22Rv1 (cell line): ENCODE results near the gene ARHGEF10L.

Experiments
- H3K27ac ChIP-seq: fragments of 450-650 bp; 2 replicates; pipeline ENCODE4 v1.5.1; 2017
- ZFX ChIP-seq: fragments of 450-650 bp; IDR thresholded peaks from 2 replicates; pipeline ENCODE4 v1.6.1; 2017; ENCODE audit warnings: antibody characterized with exemption, borderline replicate concordance
- TF ChIP-seq, protein P1 (sequence below): fragments of 450-650 bp; IDR thresholded peaks from 2 replicates; pipeline ENCODE4 v1.5.1; 2017; ENCODE audit warnings: mild to moderate bottlenecking

ARHGEF10L gene

DNA sequence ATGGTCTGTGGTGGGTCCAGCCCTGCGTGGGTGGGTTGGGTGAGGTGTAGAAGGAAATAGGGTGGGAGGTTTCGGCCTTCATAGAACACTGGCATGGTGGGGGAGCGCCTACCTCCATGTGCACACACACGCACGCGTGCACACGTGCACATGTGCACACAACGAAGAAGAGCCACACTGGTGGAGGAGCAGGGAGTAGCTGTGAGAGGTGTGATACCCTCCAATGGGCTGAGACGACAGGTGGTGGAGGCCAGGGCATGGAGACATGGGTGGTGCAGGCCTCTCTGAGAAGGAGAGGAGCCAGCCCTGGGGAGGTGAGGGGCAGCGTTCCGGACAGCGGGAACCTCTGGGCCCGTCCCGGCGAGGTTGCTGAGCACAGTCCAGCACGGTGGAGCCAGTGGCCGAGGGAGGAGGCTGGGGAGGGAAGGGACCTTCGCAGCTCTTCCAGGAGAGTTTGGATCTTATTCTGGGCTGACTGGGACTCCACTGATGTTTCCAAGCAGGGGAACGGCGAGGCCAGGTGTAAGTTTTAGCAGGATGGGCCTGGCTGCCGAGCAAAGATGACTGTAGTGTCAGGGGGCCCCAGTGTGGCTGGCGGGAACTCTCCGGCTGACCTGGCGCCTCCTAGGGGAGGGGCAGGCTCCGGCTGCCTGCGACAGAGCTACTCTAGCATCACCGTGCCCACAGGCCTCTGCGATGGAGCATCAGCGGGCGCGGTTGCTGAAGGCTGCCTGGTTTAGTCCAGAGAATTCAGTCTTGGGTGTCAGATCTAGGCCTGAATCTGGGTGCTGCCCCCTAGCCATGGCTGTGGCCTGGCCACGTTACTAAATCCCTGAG is 107.2 kb downstream of the ARHGEF10L start:
- TF ChIP-seq ZFX: no peak
- TF ChIP-seq, protein P1, sequence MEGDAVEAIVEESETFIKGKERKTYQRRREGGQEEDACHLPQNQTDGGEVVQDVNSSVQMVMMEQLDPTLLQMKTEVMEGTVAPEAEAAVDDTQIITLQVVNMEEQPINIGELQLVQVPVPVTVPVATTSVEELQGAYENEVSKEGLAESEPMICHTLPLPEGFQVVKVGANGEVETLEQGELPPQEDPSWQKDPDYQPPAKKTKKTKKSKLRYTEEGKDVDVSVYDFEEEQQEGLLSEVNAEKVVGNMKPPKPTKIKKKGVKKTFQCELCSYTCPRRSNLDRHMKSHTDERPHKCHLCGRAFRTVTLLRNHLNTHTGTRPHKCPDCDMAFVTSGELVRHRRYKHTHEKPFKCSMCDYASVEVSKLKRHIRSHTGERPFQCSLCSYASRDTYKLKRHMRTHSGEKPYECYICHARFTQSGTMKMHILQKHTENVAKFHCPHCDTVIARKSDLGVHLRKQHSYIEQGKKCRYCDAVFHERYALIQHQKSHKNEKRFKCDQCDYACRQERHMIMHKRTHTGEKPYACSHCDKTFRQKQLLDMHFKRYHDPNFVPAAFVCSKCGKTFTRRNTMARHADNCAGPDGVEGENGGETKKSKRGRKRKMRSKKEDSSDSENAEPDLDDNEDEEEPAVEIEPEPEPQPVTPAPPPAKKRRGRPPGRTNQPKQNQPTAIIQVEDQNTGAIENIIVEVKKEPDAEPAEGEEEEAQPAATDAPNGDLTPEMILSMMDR: peak; percentile 16; the same call in 1 of the 2 replicates
- no peak overlapping the region for H3K27ac ChIP-seq

DNA sequence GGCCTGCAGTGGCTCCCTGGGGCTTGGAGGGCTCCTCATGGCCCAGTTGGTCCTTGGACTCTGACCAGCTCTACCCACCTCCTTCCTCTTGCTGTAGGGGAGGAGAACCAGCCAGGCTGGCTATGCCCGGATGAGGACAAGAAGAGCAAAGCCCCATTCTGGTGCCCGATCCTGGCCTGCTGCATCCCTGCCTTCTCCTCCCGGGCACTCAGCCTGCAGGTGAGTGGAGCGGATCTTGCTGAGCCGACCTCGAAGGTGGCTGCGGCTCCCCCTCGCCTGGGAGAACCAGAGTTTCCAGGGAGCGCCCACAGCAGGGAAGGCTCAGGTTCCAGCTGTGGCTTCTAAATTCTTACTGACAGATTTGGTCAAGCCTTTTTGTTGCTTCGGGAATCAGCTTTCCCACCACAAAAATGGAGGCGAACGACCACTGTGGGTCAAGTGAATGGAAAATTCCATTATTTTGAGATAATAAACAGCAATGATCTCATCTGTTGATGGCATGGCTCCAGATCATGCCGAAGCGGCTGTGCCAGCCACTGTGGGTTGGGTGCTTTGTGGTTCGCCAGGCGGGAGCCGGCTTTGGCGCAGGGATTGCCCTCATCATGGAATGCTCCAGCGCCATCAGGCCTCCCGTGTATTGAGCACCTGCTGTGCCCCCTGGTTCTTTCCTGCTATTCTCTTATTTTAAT is 109.1 kb downstream of the ARHGEF10L start:
- H3K27ac ChIP-seq: no peak overlapping the region
- TF ChIP-seq, protein P1: no peak
- TF ChIP-seq ZFX: no peak

GRCh38 chr1:17649371-17650106 is 110.0 kb downstream of the ARHGEF10L start:
- no peak for TF ChIP-seq ZFX
- TF ChIP-seq, protein P1: no peak
- H3K27ac ChIP-seq: no peak overlapping the region

DNA sequence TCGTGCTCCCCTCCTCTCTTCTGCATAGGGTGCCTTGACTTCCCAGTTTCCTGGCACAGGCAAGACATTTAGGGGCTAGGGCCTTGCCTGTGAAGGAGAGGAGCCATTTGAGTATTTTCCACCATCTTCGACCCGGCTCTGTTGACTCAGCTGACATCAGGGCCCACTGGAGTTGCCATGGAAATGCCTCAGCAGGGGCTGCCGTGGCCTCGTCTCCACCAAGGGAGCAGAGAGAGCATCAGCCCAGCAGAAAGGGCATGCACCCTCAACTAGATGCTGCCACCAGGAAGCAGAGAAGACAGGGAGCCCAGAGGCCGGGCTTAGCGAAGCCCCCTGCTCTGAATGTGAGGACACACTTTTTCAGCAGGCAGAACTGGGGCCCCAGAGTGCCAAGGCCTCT is 113.8 kb downstream of the ARHGEF10L start:
- H3K27ac ChIP-seq: no peak overlapping the region
- TF ChIP-seq, protein P1: no peak
- no peak for TF ChIP-seq ZFX

DNA sequence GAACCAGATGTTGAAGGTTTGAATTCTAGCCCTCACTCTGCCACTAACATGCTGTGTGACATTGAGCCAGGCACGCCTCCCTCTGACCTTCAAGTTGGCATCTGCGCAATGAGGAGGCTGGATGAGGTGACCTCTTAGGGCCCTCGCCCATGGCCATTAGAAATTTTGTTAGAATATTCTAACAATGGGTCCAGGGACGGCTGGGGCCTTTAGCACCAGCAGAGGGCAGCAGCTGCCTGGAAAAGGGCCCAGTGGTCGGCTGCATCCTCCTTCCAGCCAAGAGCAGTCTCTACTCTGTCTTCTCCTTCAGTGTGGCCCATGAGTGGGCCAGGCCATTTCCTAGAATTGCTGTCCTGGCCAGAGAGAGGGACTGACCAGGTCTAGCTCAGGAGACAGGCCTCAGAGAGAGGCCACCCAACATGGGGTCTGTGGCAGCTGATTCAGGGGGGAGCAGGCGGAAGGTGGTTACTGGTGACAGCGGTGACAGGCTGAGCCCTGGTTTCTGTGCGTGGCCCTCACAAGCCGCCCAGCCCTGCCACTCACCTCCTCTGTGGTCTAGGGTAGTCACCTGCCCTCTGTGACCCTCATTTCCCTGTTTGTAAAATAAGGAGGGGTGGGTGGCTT is 114.3 kb downstream of the ARHGEF10L start:
- H3K27ac ChIP-seq: no peak overlapping the region
- TF ChIP-seq, protein P1: peak; percentile 85
- no peak for TF ChIP-seq ZFX

- TF ChIP-seq, protein P1: no peak
- no peak for TF ChIP-seq ZFX
- no peak overlapping the region for H3K27ac ChIP-seq
Observed at GRCh38 chr1:17654519-17654918, 115.0 kb downstream of the ARHGEF10L start.
